ENCODE data around the gene HAPSTR1. TPM values are rescaled to one million over a fixed set of nuclear protein-coding genes. Genes with fewer than 3 reads are reported as not detected.

Gene HAPSTR1
- total RNA-seq, 1 experiment from 2014 or later, result 48.2 TPM

GRCh38 chr16:9134306-9134705 lies 42.9 kb downstream of the HAPSTR1 start:
- DNase-seq (ENCODE audit: low read depth), result no peak
- in situ Hi-C loops (cut with HindIII; ENCODE audit: low pct_unique_long_range_greater_than_20kb, low sequenced_read_pairs), result no loop called here

- in situ Hi-C loops (cut with HindIII; ENCODE audit: low pct_unique_long_range_greater_than_20kb, low sequenced_read_pairs), result no loop called here
- DNase-seq (ENCODE audit: low read depth), result no peak
Measured at GRCh38 chr16:9134739-9135138, 43.3 kb downstream of the HAPSTR1 start.

GRCh38 chr16:9135797-9136196 lies 44.4 kb downstream of the HAPSTR1 start:
- DNase-seq (ENCODE audit: low read depth), result no peak
- in situ Hi-C loops (cut with HindIII; ENCODE audit: low pct_unique_long_range_greater_than_20kb, low sequenced_read_pairs), result no loop called here

DNA sequence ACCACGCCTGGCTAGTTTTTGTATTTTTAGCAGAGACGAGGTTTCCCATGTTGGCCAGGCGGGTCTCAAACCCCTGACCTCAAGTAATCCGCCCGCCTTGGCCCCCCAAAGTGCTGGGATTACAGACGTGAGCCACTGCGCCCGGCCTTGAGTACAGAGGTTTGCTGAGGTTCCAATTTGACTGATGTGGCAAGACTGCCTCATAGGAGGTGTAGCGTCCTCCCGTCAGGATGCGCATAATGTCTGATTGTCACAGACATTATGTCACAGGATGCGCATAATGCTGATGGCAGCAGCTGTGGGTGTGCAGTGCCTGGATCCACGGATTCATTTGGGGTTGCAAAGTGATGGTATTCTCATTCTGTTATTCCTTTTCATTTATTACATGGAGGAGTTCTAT lies 45.2 kb downstream of the HAPSTR1 start:
- DNase-seq (ENCODE audit: low read depth), result no peak
- in situ Hi-C loops (cut with HindIII; ENCODE audit: low pct_unique_long_range_greater_than_20kb, low sequenced_read_pairs), result no loop called here

GRCh38 chr16:9138021-9138680 lies 46.7 kb downstream of the HAPSTR1 start:
- in situ Hi-C loops (cut with HindIII; ENCODE audit: low pct_unique_long_range_greater_than_20kb, low sequenced_read_pairs), result no loop called here

GRCh38 chr16:9138731-9139501 lies 47.5 kb downstream of the HAPSTR1 start:
- in situ Hi-C loops (cut with HindIII; ENCODE audit: low pct_unique_long_range_greater_than_20kb, low sequenced_read_pairs), result no loop called here
- DNase-seq (ENCODE audit: low read depth), result no peak

More at GRCh38 chr16:9138021-9138680, 46.7 kb downstream of the HAPSTR1 start:
- no peak for DNase-seq (ENCODE audit: low read depth)

GRCh38 chr16:9139965-9140364 lies 48.5 kb downstream of the HAPSTR1 start:
- in situ Hi-C loops (cut with HindIII; ENCODE audit: low pct_unique_long_range_greater_than_20kb, low sequenced_read_pairs), result no loop called here
- DNase-seq (ENCODE audit: low read depth), result no peak

Other genes with a start within 250 kb of the HAPSTR1 start
- 293 and 367 TPM in 2 replicates for gene CARHSP1, start 222.6 kb upstream of the HAPSTR1 start, total RNA-seq (2014; rRNA removed; shearing (Covaris generic); ENCODE audit: low replicate concordance)
- not detected in 2 replicates for gene LITAFD, start 209.3 kb upstream of the HAPSTR1 start, total RNA-seq (2014; rRNA removed; shearing (Covaris generic); ENCODE audit: low replicate concordance)
- 14.9 and 27.2 TPM in 2 replicates for gene USP7, start 127.7 kb upstream of the HAPSTR1 start, total RNA-seq (2014; rRNA removed; shearing (Covaris generic); ENCODE audit: low replicate concordance)